CD4-positive, alpha-beta T cell treated with Interleukin-6 at 100 ng/mL for 8 hours (primary cell): ENCODE measurements around the gene FAM120B.

Experiments
- DNase-seq: peaks from one replicate; pipeline ENCODE4 v3.0.0-alpha.2; 2020; ENCODE audit warnings: mixed read lengths, low spot score

Gene FAM120B

GRCh38 chr6:170443151-170443662 lies 136.6 kb downstream of the FAM120B start:
- DNase-seq = no peak

- no peak for DNase-seq
Observed at GRCh38 chr6:170444056-170444591, 137.6 kb downstream of the FAM120B start.

GRCh38 chr6:170444811-170445211 lies 138.3 kb downstream of the FAM120B start:
- no peak for DNase-seq

- DNase-seq = no peak
Observed at GRCh38 chr6:170445487-170445886, 138.9 kb downstream of the FAM120B start.

- DNase-seq = no peak
Observed at GRCh38 chr6:170445971-170446370, 139.4 kb downstream of the FAM120B start.

GRCh38 chr6:170446841-170447560 lies 140.4 kb downstream of the FAM120B start:
- no peak for DNase-seq

GRCh38 chr6:170447561-170447930 lies 141.0 kb downstream of the FAM120B start:
- DNase-seq = no peak

GRCh38 chr6:170448317-170448716 lies 141.8 kb downstream of the FAM120B start:
- DNase-seq = no peak

- DNase-seq = no peak
Observed at GRCh38 chr6:170448751-170449630, 142.4 kb downstream of the FAM120B start.

- DNase-seq = no peak
Observed at GRCh38 chr6:170449835-170450753, 143.5 kb downstream of the FAM120B start.

- no peak for DNase-seq
Observed at GRCh38 chr6:170450916-170451761, 144.6 kb downstream of the FAM120B start.

GRCh38 chr6:170451762-170452651 lies 145.4 kb downstream of the FAM120B start:
- no peak for DNase-seq

GRCh38 chr6:170452767-170453545 lies 146.4 kb downstream of the FAM120B start:
- DNase-seq = no peak

- DNase-seq = no peak
Observed at GRCh38 chr6:170453586-170454511, 147.3 kb downstream of the FAM120B start.

- no peak for DNase-seq
Observed at GRCh38 chr6:170454512-170455285, 148.1 kb downstream of the FAM120B start.

GRCh38 chr6:170455335-170455979 lies 148.9 kb downstream of the FAM120B start:
- DNase-seq = no peak
